Endothelial cell of umbilical vein (primary cell): ENCODE results near the gene IL4I1. TPM values are rescaled to one million over a fixed set of nuclear protein-coding genes. Genes with fewer than 3 reads are reported as not detected.

Experiments
- BruUV-seq: library from RNA; stranded (reverse); fragments of 400-500 nt; replicated peaks from 2 replicates; lab custom pipeline; 2021; lab: Mats Ljungman, UMichigan
- CTCF ChIA-PET: fragments of 300-600, 350-600 bp; sonication (Branson Sonifier 250); formaldehyde crosslinking; loops from one replicate; lab custom pipeline; 2021; ENCODE audit warnings: antibody characterized with exemption, inconsistent platforms; lab: Charles Lee
- POLR2A ChIA-PET: fragments of 300-600, 350-600 bp; sonication (Branson Sonifier 250); formaldehyde crosslinking; loops from one replicate; lab custom pipeline; 2021; ENCODE audit warnings: antibody characterized with exemption, inconsistent platforms; lab: Charles Lee
- DNase-seq: peaks from one replicate; pipeline ENCODE4 v3.0.0-alpha.2; 2011; ENCODE audit warnings: low read depth, low spot score
- FAIRE-seq: peaks from 2 replicates; lab custom pipeline; 2011; peaks lifted over from hg19 to GRCh38; lab: Jason Lieb, UNC
- H2AFZ ChIP-seq: 2 replicates; pipeline ENCODE4 v1.6.0; 2012; ENCODE audit warnings: low read depth, low read length, control low read depth, inconsistent platforms
- H3K27ac ChIP-seq: 2 replicates; pipeline ENCODE4 v1.5.1; 2011; ENCODE audit warnings: low read depth, mild to moderate bottlenecking, control low read depth, low read length, moderate library complexity; ENCODE audit not compliant: insufficient read depth
- H3K27me3 ChIP-seq, 2 experiments: 2 replicates each; pipeline versions ENCODE4 v1.6.0 to v1.6.1; 2011; ENCODE audit warnings: low read length in 2 of 2, mixed read lengths in 1 of 2; ENCODE audit not compliant: control insufficient read depth in 2 of 2, insufficient read depth in 2 of 2
- H3K36me3 ChIP-seq, 2 experiments: 2 replicates in 1 of 2; 3 replicates in 1 of 2; pipeline ENCODE4 v1.5.1; 2011; ENCODE audit warnings: low read length in 2 of 2, mild to moderate bottlenecking in 1 of 2, moderate library complexity in 1 of 2; ENCODE audit not compliant: control insufficient read depth in 2 of 2, insufficient read depth in 2 of 2; ENCODE audit errors: extremely low read depth in 1 of 2
- H3K4me1 ChIP-seq: 3 replicates; pipeline ENCODE4 v1.5.1; 2011; ENCODE audit warnings: mild to moderate bottlenecking, low read length; ENCODE audit not compliant: control insufficient read depth, insufficient read depth; ENCODE audit errors: extremely low read depth
- H3K4me2 ChIP-seq: 2 replicates; pipeline ENCODE4 v1.6.1; 2011; ENCODE audit warnings: low read length, control low read depth, mixed read lengths; ENCODE audit not compliant: insufficient read depth
- H3K4me3 ChIP-seq, 3 experiments: fragments of 200-600 bp in 1 of 3; sonication (generic), shearing (Covaris generic) in 1 of 3; replicated peaks in 1 of 3; 2 replicates each; pipeline ENCODE4 v1.5.1; 2011 to 2016; ENCODE audit warnings: control low read depth in 3 of 3, low read length in 3 of 3, mild to moderate bottlenecking in 2 of 3, inconsistent platforms in 1 of 3, low read depth in 1 of 3, moderate library complexity in 1 of 3; ENCODE audit not compliant: insufficient read depth in 1 of 3
- H3K79me2 ChIP-seq: 2 replicates; pipeline ENCODE4 v1.6.0; 2012; ENCODE audit warnings: low read length, inconsistent platforms; ENCODE audit not compliant: control insufficient read depth, insufficient read depth
- H3K9ac ChIP-seq: replicated peaks from 2 replicates; pipeline ENCODE3; 2011; ENCODE audit warnings: low read length, control low read depth; ENCODE audit not compliant: insufficient read depth; ENCODE audit errors: extremely low read depth
- H3K9me1 ChIP-seq: replicated peaks from 3 replicates; pipeline ENCODE4 v1.6.0; 2011; ENCODE audit warnings: mild to moderate bottlenecking, low read length; ENCODE audit not compliant: control insufficient read depth, insufficient read depth; ENCODE audit errors: extremely low read depth
- H3K9me3 ChIP-seq: replicated peaks from 2 replicates; pipeline ENCODE4 v1.5.1; 2012; ENCODE audit warnings: low read length, inconsistent platforms; ENCODE audit not compliant: control insufficient read depth, insufficient read depth
- H4K20me1 ChIP-seq: replicated peaks from 2 replicates; pipeline ENCODE3; 2011; ENCODE audit warnings: mild to moderate bottlenecking, low read length; ENCODE audit not compliant: control insufficient read depth, insufficient read depth; ENCODE audit errors: extremely low read depth
- CTCF ChIP-seq, 2 donors: IDR thresholded peaks; 1 replicate in 1 of 2; 2 replicates in 1 of 2; pipeline ENCODE4 v1.5.1; 2011; ENCODE audit warnings: low read length in 2 of 2, mild to moderate bottlenecking in 2 of 2, moderate library complexity in 2 of 2, control low read depth in 1 of 2, inconsistent platforms in 1 of 2, low read depth in 1 of 2; ENCODE audit not compliant: insufficient read depth in 1 of 2; ENCODE audit errors: extremely low read depth in 1 of 2
- GATA2 ChIP-seq: IDR thresholded peaks from 2 replicates; pipeline ENCODE4 v1.7.0; 2011; ENCODE audit warnings: low read depth, mild to moderate bottlenecking, moderate library complexity, mixed read lengths, low read length; ENCODE audit not compliant: insufficient read length, insufficient read depth
- JUN ChIP-seq: IDR thresholded peaks from 2 replicates; pipeline ENCODE4 v1.6.1; 2011; ENCODE audit warnings: borderline replicate concordance, low read depth; ENCODE audit not compliant: insufficient read length, insufficient read depth
- MAX ChIP-seq: IDR thresholded peaks from 2 replicates; pipeline ENCODE4 v1.6.1; 2011; ENCODE audit not compliant: insufficient read depth, insufficient read length
- MYC ChIP-seq: IDR thresholded peaks from one replicate; pipeline ENCODE4 v1.6.1; 2011; ENCODE audit warnings: mild to moderate bottlenecking, low read depth, low read length
- POLR2A ChIP-seq: IDR thresholded peaks from 2 replicates; pipeline ENCODE4 v1.6.1; 2012; ENCODE audit warnings: low read depth, mild to moderate bottlenecking, control low read depth, low read length
- dilution Hi-C: fragments of 300-500 bp; cut with MboI; formaldehyde crosslinking; loops from one replicate; pipeline ENCODE4 v1.15.0; 2019; ENCODE audit warnings: low sequenced_read_pairs; ENCODE audit not compliant: extremely low pct_ligation_motif_present
- intact Hi-C: fragments of 100-400 bp; cut with micrococcal nuclease; formaldehyde crosslinking; loops from one replicate; pipeline ENCODE4 v1.10.0; 2022
- polyA plus RNA-seq, 4 experiments: library from polyadenylated mRNA; depleted of rRNA in 3 of 4; stranded (reverse) in 3 of 4; unstranded in 1 of 4; fragments of >200 nt; gene quantifications; 2 replicates each; pipeline versions ENCODE4 v1.2.1 to v1.2.3, GENCODE V29; 2011 to 2012; ENCODE audit warnings: missing spikeins in 1 of 4
- total RNA-seq: library from RNA; stranded (reverse); gene quantifications from 2 replicates; pipeline ENCODE4 v1.2.3, GENCODE V29; 2021

IL4I1 gene
- total and polyA plus RNA-seq, 2 donors (not counting 3 experiments of a cell fraction or from before 2014, with no cell fraction given), result 5.0 to 5.6 TPM

- intact Hi-C loops (no loop called here), dilution Hi-C loops (no loop called here)
- DNase-seq (no peak), FAIRE-seq (no peak)
- H3K36me3 ChIP-seq, result peaks cover 0 to 9% of the 10 kb centered on the region in 2 experiments
- no peaks in the 10 kb centered on the region for H4K20me1 ChIP-seq
- no peaks in the 10 kb centered on the region for H3K9me3 ChIP-seq
- TF ChIP-seq MYC (no peak), CTCF (IDR thresholded peaks at IDR 0.05; ENCODE audit: extremely low read depth in 1 of 2, insufficient read depth in 1 of 2, low read depth in 1 of 2, low read length in 2 of 2) (no peak), POLR2A (peak; percentile 7), MAX (no peak), JUN (no peak), GATA2 (no peak)
- peak overlapping the region; percentile 45 for H3K4me2 ChIP-seq
- H3K4me1 ChIP-seq, result peaks cover 28% of the 10 kb centered on the region
- H2AFZ ChIP-seq, result peak overlapping the region; percentile 53
- peaks cover 23% of the 10 kb centered on the region for H3K79me2 ChIP-seq
- BruUV-seq, result no TSS peak
- H3K27ac ChIP-seq, result no peak overlapping the region
- H3K9me1 ChIP-seq, result no peaks in the 10 kb centered on the region
- H3K27me3 ChIP-seq, result no peaks in the 10 kb centered on the region
- peak overlapping the region in 2 of 3 experiments; percentile 30 to 53 for H3K4me3 ChIP-seq
- no peak overlapping the region for H3K9ac ChIP-seq
- ChIA-PET POLR2A (no interaction called here), CTCF (no interaction called here)
These were observed 26.3 kb downstream of the IL4I1 start for GRCh38 chr19:49870309-49870901.
